Activated naive CD8-positive, alpha-beta T cell (primary cell): Measurements from ENCODE around the gene TMEM38A.
A peak's percentile ranks its signal among the peaks of the same experiment; 100 is the strongest.
"Not testable (repeated sequence)": the region's sequence is repeated elsewhere in the genome, so short reads cannot be mapped to it uniquely, and the experiment has no call there.

Source experiments
- H3K27ac Mint-ChIP-seq: one replicate; pipeline ENCODE4 v1.8.0; 2021; ENCODE audit warnings: mixed read lengths
- H3K27me3 Mint-ChIP-seq: one replicate; pipeline ENCODE4 v1.8.0; 2021; ENCODE audit warnings: mixed read lengths
- H3K36me3 Mint-ChIP-seq: one replicate; pipeline ENCODE4 v1.8.0; 2021; ENCODE audit warnings: mixed read lengths
- H3K4me1 Mint-ChIP-seq: one replicate; pipeline ENCODE4 v1.8.0; 2021; ENCODE audit warnings: low read depth, mixed read lengths
- H3K4me3 Mint-ChIP-seq: one replicate; pipeline ENCODE4 v1.8.0; 2021; ENCODE audit warnings: mild to moderate bottlenecking, mixed read lengths
- H3K9me3 Mint-ChIP-seq: one replicate; pipeline ENCODE4 v1.8.0; 2021; ENCODE audit warnings: low read depth, mixed read lengths

Gene TMEM38A

GRCh38 chr19:16627193-16627927, 33.6 kb upstream of the TMEM38A start:
- Mint-ChIP-seq H3K27me3 (no peaks in the 10 kb centered on the region), H3K4me1 (peaks cover 48% of the 10 kb centered on the region), H3K9me3 (no peaks in the 10 kb centered on the region), H3K4me3 (peak overlapping the region; percentile 92), H3K27ac (peak overlapping the region; percentile 73), H3K36me3 (peaks cover 2% of the 10 kb centered on the region)

DNA sequence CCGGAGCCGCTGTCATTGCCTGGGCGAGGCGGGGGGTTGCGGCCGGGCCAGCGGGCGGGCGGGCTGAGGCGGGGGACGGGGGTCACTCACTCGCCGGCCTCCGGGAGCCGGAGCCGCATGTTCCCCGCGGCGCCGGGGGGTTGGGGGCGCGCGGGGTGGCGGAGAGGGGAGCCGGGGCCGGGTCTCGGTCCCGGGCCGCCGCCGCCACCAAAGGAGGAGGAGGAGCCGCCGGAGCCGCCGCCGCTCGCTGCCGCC, 33.1 kb upstream of the TMEM38A start:
- Mint-ChIP-seq H3K4me3 (no peak overlapping the region), H3K4me1 (peaks cover 47% of the 10 kb centered on the region), H3K9me3 (no peaks in the 10 kb centered on the region), H3K27ac (no peak overlapping the region), H3K36me3 (peaks cover 2% of the 10 kb centered on the region), H3K27me3 (no peaks in the 10 kb centered on the region)

DNA sequence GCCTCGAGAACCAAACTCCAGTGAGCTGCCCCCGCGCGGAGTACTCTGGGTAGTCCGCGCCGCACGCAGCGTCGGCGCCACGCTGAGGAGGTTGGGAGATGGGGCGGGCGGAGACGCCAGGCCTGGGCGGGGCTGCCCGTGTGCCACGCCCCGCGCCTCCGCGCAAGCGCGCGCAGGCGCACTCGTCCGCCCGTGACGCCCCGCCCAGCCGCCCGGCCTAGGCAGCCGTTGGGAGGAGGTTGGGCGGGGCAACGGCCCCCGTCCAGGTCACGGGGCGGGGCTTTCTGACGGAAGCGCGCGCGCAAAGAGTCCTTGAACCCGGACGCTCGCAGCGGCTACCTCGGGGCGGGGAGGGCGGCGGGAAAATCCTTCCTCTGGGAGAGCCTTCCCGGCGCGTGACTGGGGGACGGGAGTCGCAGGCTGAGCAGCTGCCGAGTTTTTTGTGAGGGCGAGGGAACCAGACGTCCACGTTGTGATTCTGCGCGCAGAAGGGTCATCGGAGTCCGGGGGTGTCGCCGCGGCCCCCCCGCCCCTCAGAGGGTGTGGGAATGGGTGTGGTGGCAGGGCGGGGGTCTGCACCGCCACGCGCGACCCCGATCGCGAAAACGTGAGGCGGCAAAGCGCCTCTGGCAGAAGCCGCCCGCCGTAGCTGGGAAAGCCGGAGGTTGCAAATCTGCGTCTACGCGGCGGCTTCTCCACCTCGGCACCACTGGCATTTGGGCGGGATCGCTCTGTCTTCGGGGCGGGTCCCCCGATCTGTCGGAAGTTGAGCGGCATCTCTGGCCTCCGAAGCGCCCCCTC, 32.6 kb upstream of the TMEM38A start, which contains the start of gene MED26:
TSS of gene MED26 (minus strand) at position 22 of the 801 bp plus-strand sequence. CDS start 261 bp downstream, outside the sequence.
- Mint-ChIP-seq H3K27me3 (no peaks in the 10 kb centered on the region), H3K9me3 (no peaks in the 10 kb centered on the region), H3K36me3 (peaks cover 2% of the 10 kb centered on the region), H3K27ac (peak within 1 kb of the TSS; percentile 97), H3K4me1 (peaks cover 42% of the 10 kb centered on the region), H3K4me3 (peak within 1 kb of the TSS; percentile 96)

DNA sequence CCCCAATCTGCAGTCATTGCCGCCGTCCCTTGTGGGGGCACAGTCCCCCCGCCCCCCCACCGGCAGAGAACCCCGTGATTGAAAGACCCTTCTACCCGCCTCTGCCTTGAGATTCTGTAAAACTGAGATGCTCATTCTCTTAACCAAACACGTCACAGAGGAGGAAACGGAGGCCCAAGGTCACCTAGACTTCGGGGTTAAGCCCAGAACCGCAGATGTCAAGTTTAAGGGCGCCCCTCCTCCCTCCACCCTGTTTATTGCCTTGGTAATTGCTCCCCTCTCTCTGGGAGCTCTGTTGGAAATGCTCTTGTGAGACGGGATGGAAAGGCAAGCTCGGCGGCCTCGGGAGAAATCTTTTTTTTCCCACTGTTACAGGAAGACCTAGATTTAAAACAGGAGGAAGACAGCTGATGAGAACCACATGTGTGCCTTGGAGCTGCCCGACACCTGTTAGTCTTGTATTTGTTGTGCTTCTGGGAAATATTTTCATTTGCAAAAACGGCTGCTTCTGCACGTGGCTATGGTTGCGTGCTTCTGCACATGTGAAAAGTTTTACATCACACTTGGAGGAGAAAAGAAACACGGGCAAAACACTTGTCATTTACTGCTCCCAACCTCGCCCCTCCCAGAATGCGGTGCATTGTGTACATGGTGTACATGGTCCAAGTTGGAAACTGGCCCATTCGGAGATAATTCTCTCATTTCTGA, 31.8 kb upstream of the TMEM38A start:
- no peaks in the 10 kb centered on the region for H3K9me3 Mint-ChIP-seq
- H3K27me3 Mint-ChIP-seq: no peaks in the 10 kb centered on the region
- peaks cover 37% of the 10 kb centered on the region for H3K4me1 Mint-ChIP-seq
- peak overlapping the region; percentile 97 for H3K27ac Mint-ChIP-seq
- H3K4me3 Mint-ChIP-seq: peak overlapping the region; percentile 96
- H3K36me3 Mint-ChIP-seq: peaks cover 2% of the 10 kb centered on the region

DNA sequence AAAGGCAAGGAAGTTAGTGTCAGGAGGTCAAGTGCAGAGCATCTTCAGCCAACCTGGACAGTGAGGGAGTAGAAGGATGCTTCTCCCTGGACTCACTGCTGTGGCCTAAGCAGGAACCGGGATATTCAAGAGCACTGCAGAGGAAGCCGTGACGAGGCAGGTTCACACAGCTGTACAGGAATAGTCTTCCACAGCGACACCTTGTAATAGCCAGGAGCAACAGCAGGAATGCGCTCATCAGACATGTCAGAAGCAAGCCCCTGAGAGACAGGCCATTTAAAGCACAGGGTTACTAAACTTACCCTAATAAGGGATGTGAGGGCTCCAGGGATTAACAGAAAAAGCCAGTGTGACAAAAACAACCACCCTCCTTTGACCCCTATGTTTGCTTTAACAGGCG, 29.5 kb upstream of the TMEM38A start:
- Mint-ChIP-seq H3K36me3 (no peaks in the 10 kb centered on the region), H3K4me3 (no peak overlapping the region), H3K9me3 (no peaks in the 10 kb centered on the region), H3K27me3 (no peaks in the 10 kb centered on the region), H3K4me1 (peaks cover 16% of the 10 kb centered on the region), H3K27ac (no peak overlapping the region)

GRCh38 chr19:16637535-16637934, 23.4 kb upstream of the TMEM38A start:
- Mint-ChIP-seq H3K4me1 (peaks cover 21% of the 10 kb centered on the region), H3K27ac (no peak overlapping the region), H3K4me3 (no peak overlapping the region), H3K9me3 (no peaks in the 10 kb centered on the region), H3K36me3 (no peaks in the 10 kb centered on the region), H3K27me3 (no peaks in the 10 kb centered on the region)

GRCh38 chr19:16638666-16639065, 22.3 kb upstream of the TMEM38A start:
- peaks cover 22% of the 10 kb centered on the region for H3K4me1 Mint-ChIP-seq
- H3K4me3 Mint-ChIP-seq: no peak overlapping the region
- peak overlapping the region; percentile 34 for H3K27ac Mint-ChIP-seq
- no peaks in the 10 kb centered on the region for H3K9me3 Mint-ChIP-seq
- no peaks in the 10 kb centered on the region for H3K36me3 Mint-ChIP-seq
- no peaks in the 10 kb centered on the region for H3K27me3 Mint-ChIP-seq

- H3K4me3 Mint-ChIP-seq: no peak overlapping the region
- H3K27ac Mint-ChIP-seq: no peak overlapping the region
- H3K4me1 Mint-ChIP-seq: peaks cover 24% of the 10 kb centered on the region
- no peaks in the 10 kb centered on the region for H3K27me3 Mint-ChIP-seq
- H3K36me3 Mint-ChIP-seq: no peaks in the 10 kb centered on the region
- no peaks in the 10 kb centered on the region for H3K9me3 Mint-ChIP-seq
Observed at GRCh38 chr19:16640951-16641350, 20.0 kb upstream of the TMEM38A start.

- peaks cover 24% of the 10 kb centered on the region for H3K4me1 Mint-ChIP-seq
- no peaks in the 10 kb centered on the region for H3K27me3 Mint-ChIP-seq
- H3K36me3 Mint-ChIP-seq: no peaks in the 10 kb centered on the region
- no peak overlapping the region for H3K4me3 Mint-ChIP-seq
- no peaks in the 10 kb centered on the region for H3K9me3 Mint-ChIP-seq
- no peak overlapping the region for H3K27ac Mint-ChIP-seq
Observed at GRCh38 chr19:16641695-16642094, 19.2 kb upstream of the TMEM38A start.

GRCh38 chr19:16645140-16645539, 15.8 kb upstream of the TMEM38A start:
- no peak overlapping the region for H3K4me3 Mint-ChIP-seq
- no peaks in the 10 kb centered on the region for H3K36me3 Mint-ChIP-seq
- H3K9me3 Mint-ChIP-seq: no peaks in the 10 kb centered on the region
- H3K27ac Mint-ChIP-seq: no peak overlapping the region
- peaks cover 17% of the 10 kb centered on the region for H3K4me1 Mint-ChIP-seq
- no peaks in the 10 kb centered on the region for H3K27me3 Mint-ChIP-seq

DNA sequence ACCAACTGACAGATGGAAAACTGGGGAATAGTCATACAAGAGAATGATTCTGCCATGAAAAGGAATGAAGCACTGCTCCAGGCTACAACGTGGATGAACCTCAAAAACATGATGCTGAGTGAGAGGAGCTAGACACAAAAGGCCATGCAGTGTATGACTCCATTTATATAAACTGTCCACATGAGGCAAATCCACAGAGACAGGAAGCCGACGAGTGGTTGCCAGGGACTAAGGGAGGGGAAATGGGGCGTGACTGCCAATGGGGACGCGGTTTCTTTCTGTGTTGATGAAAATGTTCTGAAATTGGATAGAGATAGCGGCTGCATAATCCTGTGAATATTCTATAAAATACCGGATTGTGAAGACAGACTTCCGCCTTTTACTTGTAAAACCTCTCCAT, 11.2 kb upstream of the TMEM38A start:
- H3K36me3 Mint-ChIP-seq: peaks cover 9% of the 10 kb centered on the region
- no peak overlapping the region for H3K4me3 Mint-ChIP-seq
- no peaks in the 10 kb centered on the region for H3K9me3 Mint-ChIP-seq
- peaks cover 18% of the 10 kb centered on the region for H3K4me1 Mint-ChIP-seq
- no peaks in the 10 kb centered on the region for H3K27me3 Mint-ChIP-seq
- peak overlapping the region; percentile 35 for H3K27ac Mint-ChIP-seq

- Mint-ChIP-seq H3K9me3 (no peaks in the 10 kb centered on the region), H3K4me3 (no peak overlapping the region), H3K36me3 (peaks cover 9% of the 10 kb centered on the region), H3K4me1 (peaks cover 19% of the 10 kb centered on the region), H3K27me3 (no peaks in the 10 kb centered on the region), H3K27ac (peak overlapping the region; percentile 34)
Observed at GRCh38 chr19:16650821-16651220, 10.1 kb upstream of the TMEM38A start.

DNA sequence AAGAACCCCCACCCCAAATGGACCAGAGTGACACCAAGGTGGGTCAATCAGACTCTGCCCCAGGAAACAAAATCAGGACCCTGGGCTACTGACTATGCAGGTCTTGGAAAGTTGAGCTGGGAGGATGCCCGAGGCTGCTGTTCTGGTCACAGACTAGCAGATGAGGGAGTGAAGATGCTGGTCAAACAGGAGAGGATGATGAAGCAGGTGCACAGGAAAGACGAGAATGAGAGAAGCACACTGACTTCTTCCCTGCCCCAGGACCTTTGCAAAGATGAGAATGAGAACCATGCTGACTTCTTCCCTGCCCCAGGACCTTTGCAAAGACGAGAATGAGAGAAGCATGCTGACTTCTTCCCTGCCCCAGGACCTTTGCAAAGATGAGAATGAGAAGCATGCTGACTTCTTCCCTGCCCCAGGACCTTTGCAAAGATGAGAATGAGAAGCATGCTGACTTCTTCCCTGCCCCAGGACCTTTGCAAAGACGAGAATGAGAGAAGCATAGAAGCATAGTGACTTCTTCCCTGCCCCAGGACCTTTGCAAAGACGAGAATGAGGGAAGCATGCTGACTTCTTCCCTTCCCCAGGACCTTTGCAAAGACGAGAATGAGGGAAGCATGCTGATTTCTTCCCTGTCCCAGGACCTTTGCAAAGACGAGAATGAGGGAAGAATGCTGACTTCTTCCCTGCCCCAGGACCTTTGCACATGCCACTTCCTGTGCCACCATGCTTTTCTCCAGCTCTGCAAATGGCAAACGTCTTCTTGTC, 9.3 kb upstream of the TMEM38A start:
- H3K27ac Mint-ChIP-seq: peak overlapping the region; percentile 34
- H3K36me3 Mint-ChIP-seq, H3K9me3 Mint-ChIP-seq, H3K4me3 Mint-ChIP-seq, H3K27me3 Mint-ChIP-seq: not testable (repeated sequence)
- H3K4me1 Mint-ChIP-seq: peaks cover 23% of the 10 kb centered on the region

GRCh38 chr19:16652854-16653253, 8.1 kb upstream of the TMEM38A start:
- peaks cover 9% of the 10 kb centered on the region for H3K36me3 Mint-ChIP-seq

More at GRCh38 chr19:16652854-16653253, 8.1 kb upstream of the TMEM38A start:
- H3K27ac Mint-ChIP-seq: no peak overlapping the region
- no peaks in the 10 kb centered on the region for H3K9me3 Mint-ChIP-seq
- H3K4me3 Mint-ChIP-seq: no peak overlapping the region
- no peaks in the 10 kb centered on the region for H3K27me3 Mint-ChIP-seq
- H3K4me1 Mint-ChIP-seq: peaks cover 30% of the 10 kb centered on the region
